Neutrophil (primary cell): ENCODE results near the gene TARBP1.

Experiments
- H3K27ac ChIP-seq: fragments of 200-600 bp; sonication (generic); 2 replicates; pipeline ENCODE4 v1.5.1; 2016; ENCODE audit warnings: mild to moderate bottlenecking, moderate library complexity
- H3K27me3 ChIP-seq: fragments of 200-600 bp; sonication (generic); 2 replicates; pipeline ENCODE4 v1.6.0; 2016; ENCODE audit warnings: mild to moderate bottlenecking
- H3K36me3 ChIP-seq: fragments of 200-600 bp; sonication (generic); 2 replicates; pipeline ENCODE4 v1.5.1; 2017
- H3K4me1 ChIP-seq, 2 experiments: fragments of 200-600 bp in 1 of 2; sonication (generic) in 1 of 2; 1 replicate in 1 of 2; 2 replicates in 1 of 2; pipeline versions ENCODE4 v1.5.1 to v1.6.1; 2013 to 2016; ENCODE audit warnings: low read depth in 1 of 2, low read length in 1 of 2, mild to moderate bottlenecking in 1 of 2, moderate library complexity in 1 of 2; ENCODE audit not compliant: control insufficient read depth in 1 of 2, insufficient read depth in 1 of 2
- H3K4me3 ChIP-seq, 2 experiments: fragments of 200-600 bp in 1 of 2; sonication (generic) in 1 of 2; 1 replicate in 1 of 2; 2 replicates in 1 of 2; pipeline ENCODE4 v1.5.1; 2013 to 2016; ENCODE audit warnings: low read depth in 1 of 2, low read length in 1 of 2, mild to moderate bottlenecking in 1 of 2, moderate library complexity in 1 of 2
- H3K9me3 ChIP-seq: fragments of 200-600 bp; sonication (generic); 2 replicates; pipeline ENCODE4 v1.5.1; 2016
- TF ChIP-seq, protein P1 (sequence below): fragments of 200-600 bp; sonication (generic); IDR thresholded peaks from 2 replicates; pipeline ENCODE4 v1.5.1; 2016; ENCODE audit warnings: antibody characterized with exemption

Gene TARBP1

DNA sequence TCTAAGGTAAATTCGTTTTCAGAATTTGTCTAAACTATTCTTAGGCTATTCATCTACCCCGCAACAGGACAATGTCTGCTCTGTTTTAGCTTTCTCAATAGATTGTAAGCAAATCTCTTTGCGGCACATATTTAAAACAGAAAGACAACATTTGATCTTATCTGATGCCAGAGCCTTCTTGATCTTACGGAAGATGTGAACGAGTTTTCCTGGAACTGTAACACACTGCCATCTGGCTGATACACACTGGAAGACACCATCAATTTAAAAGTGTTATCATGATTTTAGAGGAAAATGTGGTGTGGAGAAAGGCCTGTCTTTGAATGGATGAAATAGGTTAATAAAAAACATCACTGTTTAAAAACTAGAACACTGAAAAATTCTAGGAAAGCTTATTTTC lies 69.7 kb downstream of the TARBP1 start:
- Histone ChIP-seq H3K9me3 (no peaks in the 10 kb centered on the region), H3K36me3 (no peaks in the 10 kb centered on the region), H3K4me1 (no peaks in the 10 kb centered on the region), H3K4me3 (no peak overlapping the region), H3K27me3 (no peaks in the 10 kb centered on the region), H3K27ac (no peak overlapping the region)
- TF ChIP-seq, protein P1, sequence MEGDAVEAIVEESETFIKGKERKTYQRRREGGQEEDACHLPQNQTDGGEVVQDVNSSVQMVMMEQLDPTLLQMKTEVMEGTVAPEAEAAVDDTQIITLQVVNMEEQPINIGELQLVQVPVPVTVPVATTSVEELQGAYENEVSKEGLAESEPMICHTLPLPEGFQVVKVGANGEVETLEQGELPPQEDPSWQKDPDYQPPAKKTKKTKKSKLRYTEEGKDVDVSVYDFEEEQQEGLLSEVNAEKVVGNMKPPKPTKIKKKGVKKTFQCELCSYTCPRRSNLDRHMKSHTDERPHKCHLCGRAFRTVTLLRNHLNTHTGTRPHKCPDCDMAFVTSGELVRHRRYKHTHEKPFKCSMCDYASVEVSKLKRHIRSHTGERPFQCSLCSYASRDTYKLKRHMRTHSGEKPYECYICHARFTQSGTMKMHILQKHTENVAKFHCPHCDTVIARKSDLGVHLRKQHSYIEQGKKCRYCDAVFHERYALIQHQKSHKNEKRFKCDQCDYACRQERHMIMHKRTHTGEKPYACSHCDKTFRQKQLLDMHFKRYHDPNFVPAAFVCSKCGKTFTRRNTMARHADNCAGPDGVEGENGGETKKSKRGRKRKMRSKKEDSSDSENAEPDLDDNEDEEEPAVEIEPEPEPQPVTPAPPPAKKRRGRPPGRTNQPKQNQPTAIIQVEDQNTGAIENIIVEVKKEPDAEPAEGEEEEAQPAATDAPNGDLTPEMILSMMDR: no peak

DNA sequence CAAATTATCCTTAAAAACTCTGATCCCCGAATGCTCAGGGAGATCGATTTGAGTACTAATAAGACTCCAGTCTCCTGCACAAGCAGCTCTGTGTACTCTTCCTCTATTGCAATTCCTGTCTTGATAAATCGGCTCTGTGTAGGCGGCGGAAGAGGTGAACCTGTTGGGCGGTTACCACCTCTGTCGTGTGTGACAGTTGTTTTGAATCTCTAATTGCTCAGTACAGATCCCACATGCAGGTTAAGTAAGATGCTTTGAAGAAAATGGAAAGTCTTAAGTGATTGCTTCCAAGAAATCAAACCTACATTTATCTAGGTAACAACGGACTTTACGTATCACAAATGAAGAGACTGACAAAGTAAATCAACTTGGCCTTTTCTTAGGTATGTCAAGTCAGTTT lies 70.2 kb downstream of the TARBP1 start:
- TF ChIP-seq, protein P1: no peak
- Histone ChIP-seq H3K4me3 (no peak overlapping the region), H3K27ac (no peak overlapping the region), H3K4me1 (no peaks in the 10 kb centered on the region), H3K36me3 (no peaks in the 10 kb centered on the region), H3K27me3 (no peaks in the 10 kb centered on the region), H3K9me3 (no peaks in the 10 kb centered on the region)

GRCh38 chr1:234406871-234407270 lies 72.1 kb downstream of the TARBP1 start:
- TF ChIP-seq, protein P1: no peak
- Histone ChIP-seq H3K27ac (no peak overlapping the region), H3K4me3 (no peak overlapping the region), H3K4me1 (no peaks in the 10 kb centered on the region), H3K27me3 (no peaks in the 10 kb centered on the region), H3K9me3 (no peaks in the 10 kb centered on the region), H3K36me3 (no peaks in the 10 kb centered on the region)

- H3K36me3 ChIP-seq: no peaks in the 10 kb centered on the region
- H3K27ac ChIP-seq: no peak overlapping the region
- no peaks in the 10 kb centered on the region for H3K9me3 ChIP-seq
- TF ChIP-seq, protein P1: no peak
- no peaks in the 10 kb centered on the region for H3K4me1 ChIP-seq
- no peak overlapping the region for H3K4me3 ChIP-seq
- H3K27me3 ChIP-seq: no peaks in the 10 kb centered on the region
These were observed 73.3 kb downstream of the TARBP1 start for GRCh38 chr1:234405676-234406075.

GRCh38 chr1:234402939-234403338 lies 76.0 kb downstream of the TARBP1 start:
- peaks cover 8 to 10% of the 10 kb centered on the region in 2 experiments for H3K4me1 ChIP-seq
- H3K4me3 ChIP-seq: no peak overlapping the region
- no peak overlapping the region for H3K27ac ChIP-seq
- no peaks in the 10 kb centered on the region for H3K36me3 ChIP-seq
- H3K9me3 ChIP-seq: no peaks in the 10 kb centered on the region
- no peaks in the 10 kb centered on the region for H3K27me3 ChIP-seq
- TF ChIP-seq, protein P1: no peak

DNA sequence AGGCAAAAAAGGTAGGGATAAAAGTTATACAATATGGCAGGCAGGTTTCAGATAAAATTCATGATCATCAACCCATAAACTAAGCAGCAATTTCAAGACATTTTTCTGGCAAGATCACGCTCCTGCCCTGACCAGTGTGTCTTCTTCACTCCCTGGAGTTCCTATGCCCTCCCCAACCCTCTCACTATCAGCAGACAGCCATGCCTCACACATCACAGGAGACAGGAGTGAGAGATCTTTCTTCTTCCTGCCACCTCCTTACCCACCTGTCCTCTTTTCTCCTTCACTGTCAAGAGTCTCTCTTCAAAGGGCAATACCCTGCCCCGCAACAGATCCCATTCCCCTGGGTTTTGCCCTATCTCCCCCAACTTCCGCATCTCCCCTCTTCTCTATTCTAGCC lies 77.3 kb downstream of the TARBP1 start:
- no peaks in the 10 kb centered on the region for H3K36me3 ChIP-seq
- H3K27me3 ChIP-seq: no peaks in the 10 kb centered on the region
- TF ChIP-seq, protein P1: no peak
- H3K4me1 ChIP-seq: peaks cover 8 to 10% of the 10 kb centered on the region in 2 experiments
- no peak overlapping the region for H3K4me3 ChIP-seq
- H3K27ac ChIP-seq: no peak overlapping the region
- no peaks in the 10 kb centered on the region for H3K9me3 ChIP-seq
